NT2/D1 (cell line): ENCODE measurements around the gene BAK1.

Source experiments
- YY1 ChIP-seq: IDR thresholded peaks from 2 replicates; pipeline ENCODE4 v1.6.1; 2011; ENCODE audit not compliant: insufficient read length, insufficient read depth
- ZNF274 ChIP-seq: IDR thresholded peaks from 2 replicates; pipeline ENCODE4 v1.6.1; 2011; ENCODE audit warnings: mild to moderate bottlenecking, low read depth, low read length

GRCh38 chr6:33620856-33621710, 41.0 kb upstream of the BAK1 start, which contains the start of gene ITPR3:
- TF ChIP-seq YY1 = no peak
- no peak for TF ChIP-seq ZNF274
